DND-41 (cell line): Measurements from ENCODE around the gene CNOT10.
"Not testable (repeated sequence)": the region's sequence is repeated elsewhere in the genome, so short reads cannot be mapped to it uniquely, and the experiment has no call there.

Experiments used
- ATAC-seq: fragments of 200-7000 bp; cut with Tn5 transposase; 3 replicates; pipeline ENCODE4 v1.9.1; 2021; ENCODE audit warnings: low read depth; ENCODE audit not compliant: insufficient read depth
- DNase-seq: peaks from one replicate; pipeline ENCODE4 v3.0.0-alpha.2; 2020
- H2AFZ ChIP-seq: 2 replicates; pipeline ENCODE4 v1.6.0; 2012; ENCODE audit warnings: low read depth, low read length
- H3K27ac ChIP-seq: 2 replicates; pipeline ENCODE4 v1.5.1; 2012; ENCODE audit warnings: low read length, inconsistent platforms
- H3K27me3 ChIP-seq: fragments of 200-600 bp; sonication (generic); 2 replicates; pipeline ENCODE4 v1.6.0; 2012; ENCODE audit warnings: low read length, mild to moderate bottlenecking, inconsistent platforms; ENCODE audit not compliant: insufficient read depth, poor library complexity
- H3K36me3 ChIP-seq: 2 replicates; pipeline ENCODE4 v1.5.1; 2012; ENCODE audit warnings: low read length, inconsistent platforms; ENCODE audit not compliant: insufficient read depth
- H3K4me1 ChIP-seq: 2 replicates; pipeline ENCODE4 v1.5.1; 2012; ENCODE audit warnings: mild to moderate bottlenecking, low read length; ENCODE audit not compliant: insufficient read depth
- H3K4me2 ChIP-seq: 2 replicates; pipeline ENCODE4 v1.6.0; 2012; ENCODE audit warnings: mild to moderate bottlenecking, moderate library complexity, low read length, inconsistent platforms; ENCODE audit not compliant: insufficient read depth
- H3K4me3 ChIP-seq, 2 experiments: fragments of 200-600 bp in 1 of 2; shearing (Covaris generic) in 1 of 2; 2 replicates each; pipeline ENCODE4 v1.5.1; 2012 to 2016; ENCODE audit warnings: inconsistent platforms in 2 of 2, low read length in 2 of 2, mild to moderate bottlenecking in 2 of 2, low read depth in 1 of 2, moderate library complexity in 1 of 2
- H3K79me2 ChIP-seq: 2 replicates; pipeline ENCODE4 v1.6.0; 2012; ENCODE audit warnings: low read length, inconsistent platforms; ENCODE audit not compliant: insufficient read depth
- H3K9ac ChIP-seq: 2 replicates; pipeline ENCODE4 v1.6.0; 2012; ENCODE audit warnings: low read depth, mild to moderate bottlenecking, inconsistent platforms, low read length, moderate library complexity
- H3K9me3 ChIP-seq: 2 replicates; pipeline ENCODE4 v1.5.1; 2012; ENCODE audit warnings: low read length, moderate library complexity, mild to moderate bottlenecking, inconsistent platforms; ENCODE audit not compliant: insufficient read depth, severe bottlenecking
- H4K20me1 ChIP-seq: 2 replicates; pipeline ENCODE4 v1.6.0; 2012; ENCODE audit warnings: low read length; ENCODE audit not compliant: insufficient read depth
- CTCF ChIP-seq: IDR thresholded peaks from 2 replicates; pipeline ENCODE4 v1.5.1; 2012; ENCODE audit warnings: borderline replicate concordance, low read length, moderate library complexity, mild to moderate bottlenecking; ENCODE audit not compliant: poor library complexity, severe bottlenecking; ENCODE audit errors: extremely low read depth
- EZH2 ChIP-seq: IDR thresholded peaks from 3 replicates; pipeline ENCODE4 v1.6.1; 2012; ENCODE audit warnings: borderline replicate concordance, low read depth, mild to moderate bottlenecking, moderate library complexity, low read length, inconsistent platforms; ENCODE audit not compliant: severe bottlenecking

Gene CNOT10

GRCh38 chr3:32780071-32780734, 95.2 kb downstream of the CNOT10 start:
- TF ChIP-seq CTCF (no peak), EZH2 (no peak)
- H3K4me3 ChIP-seq = no peak overlapping the region
- H3K9me3 ChIP-seq = no peaks in the 10 kb centered on the region
- ATAC-seq = no peak
- H3K4me1 ChIP-seq = peaks cover 10% of the 10 kb centered on the region
- no peaks in the 10 kb centered on the region for H3K27me3 ChIP-seq
- H3K36me3 ChIP-seq = peaks cover 3% of the 10 kb centered on the region; the same call in 1 of the 2 replicates
- no peak overlapping the region for H3K4me2 ChIP-seq
- H3K9ac ChIP-seq = no peak overlapping the region
- H3K27ac ChIP-seq = no peak overlapping the region
- no peak overlapping the region for H2AFZ ChIP-seq
- H3K79me2 ChIP-seq = no peaks in the 10 kb centered on the region
- no peak for DNase-seq
- H4K20me1 ChIP-seq = no peaks in the 10 kb centered on the region

- Histone ChIP-seq H2AFZ (peak overlapping the region; percentile 91), H3K36me3 (peaks cover 3% of the 10 kb centered on the region; the same call in 1 of the 2 replicates)
Observed at GRCh38 chr3:32780735-32781210, 95.8 kb downstream of the CNOT10 start.

GRCh38 chr3:32781211-32781968, 96.4 kb downstream of the CNOT10 start:
- peak; percentile 71 for DNase-seq
- Histone ChIP-seq H3K4me3 (peak overlapping the region; percentile 32 to 71; a peak in 3 of 4 replicates), H4K20me1 (no peaks in the 10 kb centered on the region), H3K9ac (peak overlapping the region; percentile 54), H2AFZ (peak overlapping the region; percentile 91), H3K4me2 (peak overlapping the region; percentile 94), H3K79me2 (no peaks in the 10 kb centered on the region), H3K4me1 (peaks cover 10% of the 10 kb centered on the region), H3K36me3 (peaks cover 2% of the 10 kb centered on the region; the same call in 1 of the 2 replicates), H3K27ac (no peak overlapping the region), H3K9me3 (no peaks in the 10 kb centered on the region), H3K27me3 (no peaks in the 10 kb centered on the region)
- peak; percentile 93 for ATAC-seq
- TF ChIP-seq CTCF (peak; percentile 74), EZH2 (peak; percentile 51)

More at GRCh38 chr3:32780735-32781210, 95.8 kb downstream of the CNOT10 start:
- ATAC-seq = no peak
- Histone ChIP-seq H3K9ac (peak overlapping the region; percentile 54; the same call in 1 of the 2 replicates), H4K20me1 (no peaks in the 10 kb centered on the region), H3K4me3 (peak overlapping the region in 1 of 2 experiments; percentile 71; a peak in 3 of 4 replicates), H3K79me2 (no peaks in the 10 kb centered on the region), H3K4me2 (peak overlapping the region; percentile 94), H3K4me1 (peaks cover 10% of the 10 kb centered on the region), H3K9me3 (no peaks in the 10 kb centered on the region), H3K27me3 (no peaks in the 10 kb centered on the region), H3K27ac (no peak overlapping the region)
- no peak for TF ChIP-seq CTCF
- no peak for TF ChIP-seq EZH2
- DNase-seq = no peak

- H3K27ac ChIP-seq = not testable (repeated sequence)
Observed at GRCh38 chr3:32781969-32782270, 96.9 kb downstream of the CNOT10 start.

More at GRCh38 chr3:32781969-32782270, 96.9 kb downstream of the CNOT10 start:
- ATAC-seq, H3K9ac ChIP-seq, H3K79me2 ChIP-seq, H3K27me3 ChIP-seq, H4K20me1 ChIP-seq, DNase-seq, H3K36me3 ChIP-seq, H3K4me3 ChIP-seq, H2AFZ ChIP-seq, H3K9me3 ChIP-seq: not testable (repeated sequence)
- Histone ChIP-seq H3K4me1 (peaks cover 10% of the 10 kb centered on the region), H3K4me2 (peak overlapping the region; percentile 94; the same call in 1 of the 2 replicates)
